Tibial nerve (tissue), 3 donors: ENCODE measurements around the gene MAP4K4.

Source experiments
- POLR2A ChIP-seq, 2 donors: fragments of 450-650 bp; IDR thresholded peaks; one replicate each; pipeline ENCODE4 v1.6.1; 2017; ENCODE audit warnings: antibody characterized with exemption in 2 of 2, mild to moderate bottlenecking in 2 of 2, moderate library complexity in 2 of 2
- TF ChIP-seq, protein P1 (sequence below), 5 experiments: fragments of 200-600 bp in 3 of 5; fragments of 450-650 bp in 2 of 5; sonication (generic) in 3 of 5; IDR thresholded peaks; one replicate each; pipeline ENCODE4 v1.5.1; 2016 to 2019; ENCODE audit warnings: antibody characterized with exemption in 5 of 5, mild to moderate bottlenecking in 3 of 5, moderate library complexity in 2 of 5

- TF ChIP-seq, protein P1, sequence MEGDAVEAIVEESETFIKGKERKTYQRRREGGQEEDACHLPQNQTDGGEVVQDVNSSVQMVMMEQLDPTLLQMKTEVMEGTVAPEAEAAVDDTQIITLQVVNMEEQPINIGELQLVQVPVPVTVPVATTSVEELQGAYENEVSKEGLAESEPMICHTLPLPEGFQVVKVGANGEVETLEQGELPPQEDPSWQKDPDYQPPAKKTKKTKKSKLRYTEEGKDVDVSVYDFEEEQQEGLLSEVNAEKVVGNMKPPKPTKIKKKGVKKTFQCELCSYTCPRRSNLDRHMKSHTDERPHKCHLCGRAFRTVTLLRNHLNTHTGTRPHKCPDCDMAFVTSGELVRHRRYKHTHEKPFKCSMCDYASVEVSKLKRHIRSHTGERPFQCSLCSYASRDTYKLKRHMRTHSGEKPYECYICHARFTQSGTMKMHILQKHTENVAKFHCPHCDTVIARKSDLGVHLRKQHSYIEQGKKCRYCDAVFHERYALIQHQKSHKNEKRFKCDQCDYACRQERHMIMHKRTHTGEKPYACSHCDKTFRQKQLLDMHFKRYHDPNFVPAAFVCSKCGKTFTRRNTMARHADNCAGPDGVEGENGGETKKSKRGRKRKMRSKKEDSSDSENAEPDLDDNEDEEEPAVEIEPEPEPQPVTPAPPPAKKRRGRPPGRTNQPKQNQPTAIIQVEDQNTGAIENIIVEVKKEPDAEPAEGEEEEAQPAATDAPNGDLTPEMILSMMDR (IDR thresholded peaks at IDR 0.05) = no peak
- no peak for TF ChIP-seq POLR2A (IDR thresholded peaks at IDR 0.05)
Observed at GRCh38 chr2:101735166-101735533, 37.6 kb downstream of the MAP4K4 start.
